Right lobe of liver (tissue), 4 donors: Measurements from ENCODE around the gene RAB3IL1.

ENCODE experiments used
- CTCF ChIP-seq, 4 donors: fragments of 200-600 bp in 3 of 4; fragments of 450-650 bp in 1 of 4; IDR thresholded peaks; one replicate each; pipeline versions ENCODE4 v1.5.1 to v1.8.0; 2016 to 2022; ENCODE audit warnings: antibody characterized with exemption in 4 of 4, mild to moderate bottlenecking in 2 of 4
- POLR2A ChIP-seq: fragments of 450-650 bp; IDR thresholded peaks from one replicate; pipeline ENCODE4 v1.6.1; 2017; ENCODE audit warnings: antibody characterized with exemption, mild to moderate bottlenecking
- donor health status: DM: no; HTN: no; CAD: no.
- donor health status: DM: no; HTN: no; CAD: no.
- donor health status: DM: no; HTN: yes; CAD: no.

GRCh38 chr11:61907282-61907681 lies 10.1 kb downstream of the RAB3IL1 start:
- no peak for TF ChIP-seq CTCF (IDR thresholded peaks at IDR 0.05)
- TF ChIP-seq POLR2A: no peak
